ENCODE measurements around the gene SLC44A1.
"Not testable (repeated sequence)": the region's sequence is repeated elsewhere in the genome, so short reads cannot be mapped to it uniquely, and the experiment has no call there.

The SLC44A1 gene

DNA sequence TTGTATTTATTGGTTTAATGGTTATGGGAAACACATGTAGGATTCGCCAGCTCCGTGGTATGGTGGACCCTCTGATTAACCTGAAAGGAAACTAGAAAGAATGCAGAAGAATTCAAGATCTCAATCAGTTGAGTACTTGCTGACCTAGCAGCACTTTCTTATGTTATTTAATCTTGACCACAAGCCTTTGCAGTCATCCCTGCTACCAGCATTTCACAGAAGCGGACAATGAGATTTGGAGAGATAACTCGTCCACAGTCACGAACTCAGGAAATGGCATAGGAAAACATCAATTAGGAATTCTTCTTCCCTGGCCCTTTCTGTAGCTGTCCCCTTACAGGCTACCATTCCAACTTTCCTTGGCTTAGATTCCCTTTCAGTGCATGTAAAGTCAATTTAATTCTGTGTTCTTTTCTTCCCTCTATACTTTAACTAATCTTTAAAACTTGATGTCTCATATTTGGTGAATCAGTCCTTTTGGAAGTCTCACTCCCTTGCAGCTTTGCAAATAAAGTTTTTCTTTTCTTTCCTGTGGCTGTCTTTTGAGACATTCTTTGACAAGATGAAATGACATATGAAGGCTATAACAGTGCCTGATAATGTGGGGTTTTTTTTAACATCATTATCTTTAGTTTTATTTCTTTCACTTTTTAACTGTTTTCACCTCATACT is 1.3 kb upstream of the SLC44A1 start:
- no peak for DNase-seq

GRCh38 chr9:105244734-105245028 is 230 bp downstream of the SLC44A1 start:
- no peak for DNase-seq

DNA sequence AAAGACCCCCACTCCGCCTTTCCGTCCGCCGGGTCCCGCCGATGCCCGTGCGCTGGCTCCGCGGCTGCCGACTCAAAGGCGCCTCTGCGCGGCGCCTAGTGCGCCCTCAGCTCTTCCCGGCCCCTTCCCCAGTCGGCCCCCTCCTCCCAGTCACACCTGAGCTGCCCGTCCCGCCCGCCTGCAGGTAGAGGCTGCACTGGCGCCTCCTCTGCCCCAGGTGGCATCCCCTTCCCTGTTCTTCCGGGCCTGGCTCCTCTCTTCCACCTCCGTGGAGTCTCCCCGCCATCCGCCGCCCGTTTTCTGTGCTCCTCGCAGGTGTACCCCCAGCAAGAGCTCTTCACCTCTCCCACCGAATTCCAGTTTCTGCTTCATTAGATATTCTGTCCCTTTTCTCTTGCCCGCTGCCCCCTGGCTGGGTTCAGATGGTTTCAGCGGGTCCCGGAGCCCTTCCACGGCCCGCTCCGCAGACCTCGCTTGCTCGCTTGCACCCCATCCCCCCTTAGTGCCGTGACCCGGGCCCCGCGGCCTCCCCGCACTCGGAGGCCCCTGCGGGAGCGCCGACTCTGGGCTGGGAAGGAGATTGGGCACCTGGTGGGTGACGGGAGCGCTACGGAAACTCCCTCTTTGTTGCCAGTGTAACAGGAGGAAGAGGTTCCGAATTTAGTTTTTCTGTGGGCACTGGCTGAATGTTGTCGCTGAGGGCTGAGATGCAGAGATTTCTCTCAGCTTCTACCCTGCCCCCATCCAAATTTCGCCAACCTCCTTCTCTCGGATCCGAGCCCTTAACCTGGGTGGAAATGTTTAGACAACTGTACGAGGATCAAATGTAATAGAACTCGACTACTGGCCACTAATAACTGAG is 809 bp downstream of the SLC44A1 start:
- DNase-seq, result no peak

DNA sequence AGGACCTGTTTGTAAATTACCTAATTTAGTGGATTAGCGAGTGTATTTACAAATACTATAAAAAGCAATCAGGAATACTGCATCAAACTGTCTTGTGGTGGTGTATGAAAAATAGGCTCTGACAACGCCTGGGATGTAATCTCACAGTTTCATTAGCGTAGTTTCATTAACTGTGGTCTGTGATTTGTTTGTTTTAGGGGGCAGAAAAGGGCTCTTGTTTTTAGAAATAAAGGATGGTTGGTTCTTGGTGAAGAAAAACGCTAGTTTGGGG is 1.4 kb downstream of the SLC44A1 start:
- DNase-seq, result no peak

DNA sequence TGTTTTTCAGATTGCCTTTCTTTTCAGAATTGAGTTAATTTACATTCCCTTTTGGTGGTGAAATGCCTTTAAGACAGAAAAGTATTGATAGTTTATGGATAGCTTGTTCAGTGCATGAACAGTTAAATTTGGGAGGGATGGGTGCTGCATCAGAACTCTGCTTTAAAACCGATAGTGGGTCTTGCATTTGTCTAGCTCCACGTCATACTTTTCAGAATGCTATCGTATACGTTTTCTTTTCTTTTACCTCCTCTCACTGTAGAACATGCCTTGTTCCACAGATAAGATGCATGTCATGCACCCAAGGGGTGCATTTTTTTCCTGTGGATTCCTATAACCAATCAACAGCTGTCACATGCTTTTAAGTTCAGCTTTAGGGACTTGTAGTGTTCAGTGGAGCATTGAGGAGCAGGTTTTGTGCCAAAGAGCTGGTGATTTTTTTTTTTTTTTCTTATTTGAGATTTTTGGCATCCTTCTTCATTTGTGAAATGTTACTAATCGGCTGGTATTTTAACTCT is 2.3 kb downstream of the SLC44A1 start:
- DNase-seq, result peak; percentile 10

DNA sequence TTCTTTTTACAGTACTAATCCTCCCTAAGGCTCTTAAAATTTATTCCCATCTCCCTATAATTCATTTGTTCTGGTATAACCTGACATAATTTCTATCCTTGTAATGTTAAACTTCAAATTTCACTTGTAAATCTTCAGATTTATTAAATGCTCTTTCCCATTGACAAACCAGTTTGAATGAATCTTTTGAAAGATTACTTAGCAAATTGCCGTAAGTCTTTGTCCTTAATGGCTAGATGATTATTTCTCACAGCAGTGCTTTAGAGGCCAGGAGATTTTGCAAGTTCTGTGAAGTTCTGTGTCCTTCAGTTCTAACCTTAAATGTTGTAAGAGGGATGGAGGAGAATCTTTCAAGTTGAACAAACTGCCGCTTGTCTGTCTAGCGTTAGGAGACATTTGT is 4.2 kb downstream of the SLC44A1 start:
- DNase-seq, result no peak

DNA sequence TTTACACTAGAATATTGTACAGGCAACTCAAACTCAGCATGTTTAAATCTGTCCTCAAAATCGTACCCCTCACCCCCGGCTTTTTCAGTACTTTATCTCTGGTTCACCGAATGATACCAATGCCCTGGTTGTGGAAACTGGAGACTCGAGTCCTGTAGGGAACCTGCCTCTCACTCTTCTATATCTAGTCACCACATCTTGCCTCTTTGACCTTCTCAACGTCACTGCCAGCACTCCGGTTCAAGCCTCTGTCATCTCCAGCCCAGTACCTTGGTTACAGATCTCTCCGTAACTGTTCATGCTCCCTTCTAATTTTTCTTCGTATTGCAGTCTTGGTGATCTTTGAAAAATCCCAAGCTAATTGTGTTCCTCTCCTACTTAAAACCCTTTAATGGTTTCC is 6.7 kb downstream of the SLC44A1 start:
- no peak for DNase-seq

- DNase-seq, result no peak
Observed at GRCh38 chr9:105251733-105252404, 7.4 kb downstream of the SLC44A1 start.

GRCh38 chr9:105252405-105252756 is 7.9 kb downstream of the SLC44A1 start:
- no peak for DNase-seq

GRCh38 chr9:105254226-105254625 is 9.8 kb downstream of the SLC44A1 start:
- no peak for DNase-seq

GRCh38 chr9:105255421-105255820 is 11.0 kb downstream of the SLC44A1 start:
- no peak for DNase-seq

DNA sequence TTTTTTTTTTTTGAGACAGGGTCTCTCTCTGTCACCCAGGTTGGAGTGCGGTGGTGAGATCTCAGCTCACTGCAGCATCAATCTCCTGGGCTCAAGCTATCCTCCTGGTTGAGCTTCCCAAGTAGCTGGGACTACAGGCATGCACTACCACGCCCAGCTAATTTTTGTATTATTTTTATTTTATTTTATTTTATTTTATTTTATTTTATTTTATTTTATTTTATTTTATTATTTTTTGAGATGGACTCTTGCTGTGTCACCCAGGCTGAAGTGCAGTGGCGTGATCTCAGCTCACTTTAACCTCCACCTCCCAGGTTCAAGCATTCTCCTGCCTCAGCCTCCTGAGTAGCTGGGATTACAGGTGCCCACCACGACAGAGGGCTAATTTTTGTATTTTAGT is 12.1 kb downstream of the SLC44A1 start:
- not testable (repeated sequence) for DNase-seq

DNA sequence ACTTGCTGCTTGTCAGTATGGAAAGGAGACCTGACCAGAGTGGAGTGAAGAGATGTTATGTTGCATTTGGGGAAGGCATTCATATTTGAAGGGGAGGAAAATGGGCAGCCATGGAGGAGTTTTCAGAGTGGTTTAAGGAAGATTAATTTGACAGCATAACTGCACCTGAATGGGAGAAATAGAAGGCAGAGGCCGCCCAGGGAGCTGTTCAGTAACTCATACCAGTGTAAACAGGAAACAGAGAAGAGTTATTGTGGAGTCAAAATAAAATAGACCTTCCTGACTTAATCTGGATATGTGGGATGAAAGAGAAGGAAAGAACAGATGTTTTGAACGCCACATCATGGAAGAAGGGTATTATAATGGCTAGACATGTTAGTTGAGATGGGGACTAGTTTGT is 13.4 kb downstream of the SLC44A1 start:
- DNase-seq, result no peak

DNA sequence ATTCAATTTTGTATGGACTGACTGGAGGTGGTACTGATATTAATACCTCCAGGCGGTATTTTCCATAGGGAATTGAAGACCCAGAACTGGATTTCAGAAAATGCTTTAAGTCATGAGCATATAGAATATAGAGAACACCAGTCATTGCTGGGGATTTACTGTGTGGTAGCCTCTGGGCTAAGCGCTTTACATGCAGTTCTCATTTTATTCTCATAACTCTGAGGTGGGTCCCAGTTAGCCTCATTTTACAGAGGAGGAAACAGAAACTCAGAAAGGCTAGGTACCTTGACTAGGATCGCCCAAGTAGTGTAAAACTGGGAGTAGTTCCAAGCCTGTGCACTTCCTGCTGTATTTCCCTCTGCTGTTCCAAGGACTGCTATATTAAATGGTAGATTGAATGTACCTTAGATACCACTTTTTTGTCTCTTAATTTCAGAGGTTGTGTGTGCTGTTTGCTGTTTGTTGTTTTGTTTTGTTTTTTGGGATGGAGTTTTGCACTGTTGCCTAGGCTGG is 13.8 kb downstream of the SLC44A1 start:
- DNase-seq, result no peak

GRCh38 chr9:105259274-105259673 is 14.8 kb downstream of the SLC44A1 start:
- no peak for DNase-seq

DNA sequence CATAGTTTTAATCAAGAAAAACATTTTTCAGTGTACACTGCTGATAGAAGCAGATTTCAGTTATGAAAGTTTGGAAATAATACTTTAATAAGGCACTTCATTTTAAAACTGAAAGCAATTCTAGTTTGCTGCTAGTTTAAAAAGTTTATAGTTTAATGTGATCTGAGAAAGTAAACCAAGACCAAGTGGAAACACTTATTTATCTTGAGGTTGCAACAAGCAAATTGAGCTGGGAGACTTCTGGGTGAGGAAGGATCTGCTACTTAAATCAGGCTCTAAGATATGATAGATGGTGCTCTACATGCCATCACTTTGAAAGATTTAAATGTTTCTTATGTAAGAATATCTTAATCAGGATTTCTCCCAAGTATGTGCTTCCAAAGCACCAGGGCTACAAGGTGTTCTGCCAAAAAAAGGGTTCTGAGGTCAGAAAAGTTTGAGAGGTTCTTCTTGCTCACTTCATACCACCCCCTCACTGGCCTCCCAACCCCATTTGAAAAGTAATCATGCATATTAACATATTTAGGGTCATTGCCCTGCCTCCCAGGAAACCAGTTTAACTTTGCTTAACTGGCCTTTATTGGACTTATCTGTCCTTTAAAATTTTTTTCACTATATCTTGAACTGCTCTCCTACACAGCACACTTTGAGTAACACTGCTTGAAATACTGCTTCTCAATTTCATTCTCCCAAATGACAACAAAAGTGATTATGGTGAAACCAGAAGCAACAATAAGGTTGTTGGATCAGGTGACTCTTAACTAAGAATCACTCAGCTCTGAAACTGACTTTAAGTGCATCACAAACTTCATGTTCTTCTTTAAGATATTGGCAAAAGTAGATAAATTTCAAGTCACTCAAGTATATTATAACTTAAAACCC is 15.5 kb downstream of the SLC44A1 start:
- DNase-seq, result no peak

DNA sequence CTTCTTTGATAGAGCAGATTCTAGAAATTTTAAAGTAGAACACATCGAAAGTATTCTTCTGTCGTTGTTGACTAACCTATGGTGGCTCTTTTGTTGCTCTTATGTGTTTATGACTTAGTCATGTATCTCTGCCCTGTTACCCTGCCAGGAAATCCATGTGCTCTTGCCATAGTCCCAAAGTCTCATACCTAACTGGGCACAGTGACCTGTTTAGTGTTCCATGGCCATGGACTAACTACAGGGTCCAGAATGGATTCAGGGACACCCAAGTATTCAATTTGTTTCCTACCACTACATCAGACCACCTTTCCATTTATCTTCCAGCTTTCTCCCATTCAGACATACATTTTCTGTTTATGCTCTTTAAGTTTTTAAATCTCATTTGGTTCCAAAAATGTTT is 18.0 kb downstream of the SLC44A1 start:
- DNase-seq, result no peak

- no peak for DNase-seq
Observed at GRCh38 chr9:105264380-105264779, 19.9 kb downstream of the SLC44A1 start.

- DNase-seq, result not testable (repeated sequence)
Observed at GRCh38 chr9:105268254-105268653, 23.8 kb downstream of the SLC44A1 start.

DNA sequence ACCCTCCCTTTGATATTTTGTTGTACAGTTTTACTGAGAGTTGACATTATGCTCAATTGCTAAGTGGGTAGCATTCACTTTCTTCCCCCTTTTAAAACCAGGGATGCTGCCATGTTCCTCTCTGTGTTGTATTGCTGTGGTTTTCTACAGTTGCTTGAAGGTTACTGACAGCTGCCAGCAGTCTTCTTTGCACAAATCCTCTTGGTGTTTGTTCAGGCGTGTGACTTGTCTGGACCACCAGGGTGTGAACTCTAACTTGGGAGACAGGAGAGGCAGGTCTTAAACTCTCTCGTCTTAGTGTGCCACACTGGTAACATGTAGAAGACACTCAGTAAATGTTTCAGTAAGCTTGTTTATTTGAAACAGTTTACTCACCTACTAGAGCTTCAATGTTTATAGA is 25.1 kb downstream of the SLC44A1 start:
- no peak for DNase-seq

DNA sequence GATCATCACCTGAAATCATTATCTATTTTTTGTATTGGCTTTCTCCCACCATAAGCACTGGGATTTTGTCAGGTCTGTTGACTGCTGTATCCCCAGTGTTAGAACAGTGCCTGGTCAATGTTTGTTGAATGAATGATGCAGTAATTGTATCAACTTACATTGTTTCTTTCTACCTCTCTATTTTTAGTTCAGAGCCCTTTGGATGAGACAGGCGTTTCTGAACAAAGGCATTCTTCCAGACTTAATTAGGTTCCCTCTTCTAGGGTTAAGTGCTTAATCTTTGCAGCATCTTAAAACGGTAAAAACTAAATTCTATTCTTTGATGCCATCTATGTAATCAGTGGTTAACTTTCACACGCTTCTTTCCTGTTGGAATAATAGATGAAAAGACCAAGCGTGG is 26.3 kb downstream of the SLC44A1 start:
- no peak for DNase-seq

DNA sequence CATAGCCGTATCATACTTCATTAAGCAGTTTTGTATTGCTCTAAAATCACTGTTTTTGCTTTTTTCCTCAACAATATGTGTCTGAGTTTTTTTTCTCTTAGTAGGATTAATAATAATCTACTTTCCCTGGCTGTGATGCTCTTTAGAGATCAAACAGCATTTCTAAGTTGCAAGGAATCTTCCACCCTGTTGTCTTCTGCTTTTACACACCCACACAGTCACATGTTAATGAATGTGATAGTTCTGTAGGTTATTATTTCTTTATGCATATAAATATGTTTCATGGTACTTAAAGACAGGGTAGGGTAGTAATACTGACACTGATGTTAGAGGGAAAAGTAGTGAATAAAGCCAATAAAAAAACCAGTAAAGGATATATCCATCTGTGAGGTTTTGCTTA is 29.3 kb downstream of the SLC44A1 start:
- no peak for DNase-seq

DNA sequence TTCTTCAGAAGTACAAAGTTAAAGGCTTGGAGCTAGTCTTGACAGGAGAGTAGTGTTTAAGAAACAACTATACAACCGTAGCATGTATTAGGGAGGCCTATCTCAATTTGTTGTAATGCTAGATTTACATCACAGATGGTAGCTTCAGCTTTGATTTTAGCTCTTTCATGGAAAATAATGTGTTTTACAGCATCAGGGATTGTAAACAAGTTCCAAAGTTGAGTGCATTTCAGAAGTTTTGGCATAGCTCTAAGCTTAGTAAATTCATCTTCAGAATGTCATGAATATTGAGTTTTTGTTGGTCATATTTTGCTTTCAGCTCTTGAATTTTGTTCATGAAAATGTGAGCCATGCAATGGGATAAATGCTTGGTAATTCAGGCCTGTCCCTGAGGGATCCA is 30.7 kb downstream of the SLC44A1 start:
- no peak for DNase-seq

Data from NCI-H446 treated with DMSO at 0.1 percent for 48 hours (cell line).